Smooth muscle cell of the brain vasculature (primary cell): ENCODE measurements around the gene BCOR.

Experiments used
- DNase-seq: peaks from one replicate; pipeline ENCODE4 v3.0.0-alpha.2; 2012; ENCODE audit warnings: low read depth, low spot score

BCOR gene

DNA sequence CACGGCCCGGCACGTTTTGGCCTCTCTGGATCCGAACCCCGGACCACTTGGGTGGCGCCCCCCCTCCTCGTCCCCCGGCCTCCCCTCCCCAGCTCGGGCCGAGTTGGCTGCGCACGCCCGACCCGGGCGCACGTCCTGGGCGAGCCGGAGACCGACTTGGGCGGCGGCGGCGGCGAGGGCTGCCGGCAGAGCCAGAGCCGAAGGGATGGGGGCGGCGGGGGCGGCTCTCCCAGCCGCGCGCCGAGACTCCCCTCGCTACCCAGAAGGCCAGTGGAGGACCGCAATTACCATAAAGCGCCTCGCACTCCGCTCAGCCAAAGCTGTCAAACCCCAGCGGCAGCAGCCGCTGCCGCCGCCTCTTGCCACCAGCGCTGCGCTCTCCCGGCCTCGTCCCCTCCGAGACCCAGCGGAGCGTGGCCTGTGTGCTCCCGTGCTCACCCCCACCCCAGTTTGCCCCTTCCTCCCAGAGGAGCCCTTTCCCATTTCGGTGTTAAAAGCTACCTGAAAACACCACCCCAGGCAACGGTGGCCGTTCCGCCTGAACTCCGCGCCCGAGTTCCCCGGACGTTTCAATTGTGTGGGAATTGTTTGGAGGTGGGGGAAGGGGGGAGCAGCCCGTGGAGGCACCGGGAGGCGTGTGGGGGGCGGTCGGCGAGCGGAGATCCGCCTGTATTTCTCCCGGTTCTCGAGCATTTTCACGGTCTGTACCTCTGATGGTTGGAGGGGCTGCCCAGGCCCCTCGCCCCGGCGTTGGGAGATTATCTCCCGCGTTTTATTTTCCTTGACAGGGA is 701 bp upstream of the BCOR start:
- DNase-seq, result no peak

DNA sequence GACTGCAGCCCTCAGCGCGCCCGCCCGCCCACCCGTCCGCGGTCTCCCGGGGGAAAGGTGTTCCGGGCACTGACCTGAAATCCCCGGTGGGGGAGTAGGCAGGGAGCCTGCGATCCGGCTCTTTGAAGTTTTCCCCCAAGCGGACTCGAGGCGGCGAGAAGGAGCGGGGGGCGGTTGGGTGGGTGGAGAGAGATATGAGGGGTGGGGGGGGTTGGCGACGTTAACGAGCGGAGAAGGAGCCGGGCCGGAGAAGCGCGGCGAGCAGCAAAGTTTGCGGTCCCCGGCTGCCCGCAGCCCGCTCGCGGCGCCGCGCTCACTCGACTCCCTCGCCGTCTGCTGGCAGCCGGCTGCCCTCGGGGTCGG is 636 bp downstream of the BCOR start:
- no peak for DNase-seq

DNA sequence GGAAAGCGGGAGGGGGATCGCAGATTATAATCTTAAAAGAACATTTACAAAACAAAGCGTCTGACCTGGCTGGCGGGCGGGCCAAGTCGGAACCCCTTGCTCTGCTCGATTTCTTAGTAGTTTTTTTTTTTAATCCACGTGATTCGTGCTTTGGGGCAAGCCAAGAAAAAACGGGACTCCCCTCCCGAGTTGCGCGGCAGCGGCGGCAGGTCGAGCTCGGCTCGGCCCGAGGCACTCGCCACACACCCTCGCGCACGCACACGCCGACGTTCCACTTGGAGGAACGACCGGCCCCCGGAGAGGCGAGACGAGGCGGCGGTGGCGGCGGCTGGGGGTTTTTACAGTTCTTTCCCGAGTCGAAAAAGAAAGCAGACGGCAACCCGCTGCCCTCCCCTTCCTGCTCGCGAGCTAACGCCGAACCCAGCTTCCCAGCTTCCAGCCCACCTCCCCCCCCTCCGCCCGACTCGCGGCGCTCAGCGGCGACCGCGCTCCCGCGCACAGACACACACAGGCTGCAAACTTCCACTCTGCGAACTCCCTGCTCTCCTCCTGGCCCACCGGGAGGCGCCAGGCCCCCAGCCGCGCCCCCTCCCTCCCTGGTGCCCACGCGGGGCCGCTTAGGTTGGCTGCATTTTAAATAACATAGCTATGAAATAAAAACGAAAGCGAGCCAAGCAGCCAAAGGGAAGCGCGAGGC is 1.2 kb downstream of the BCOR start:
- no peak for DNase-seq

DNA sequence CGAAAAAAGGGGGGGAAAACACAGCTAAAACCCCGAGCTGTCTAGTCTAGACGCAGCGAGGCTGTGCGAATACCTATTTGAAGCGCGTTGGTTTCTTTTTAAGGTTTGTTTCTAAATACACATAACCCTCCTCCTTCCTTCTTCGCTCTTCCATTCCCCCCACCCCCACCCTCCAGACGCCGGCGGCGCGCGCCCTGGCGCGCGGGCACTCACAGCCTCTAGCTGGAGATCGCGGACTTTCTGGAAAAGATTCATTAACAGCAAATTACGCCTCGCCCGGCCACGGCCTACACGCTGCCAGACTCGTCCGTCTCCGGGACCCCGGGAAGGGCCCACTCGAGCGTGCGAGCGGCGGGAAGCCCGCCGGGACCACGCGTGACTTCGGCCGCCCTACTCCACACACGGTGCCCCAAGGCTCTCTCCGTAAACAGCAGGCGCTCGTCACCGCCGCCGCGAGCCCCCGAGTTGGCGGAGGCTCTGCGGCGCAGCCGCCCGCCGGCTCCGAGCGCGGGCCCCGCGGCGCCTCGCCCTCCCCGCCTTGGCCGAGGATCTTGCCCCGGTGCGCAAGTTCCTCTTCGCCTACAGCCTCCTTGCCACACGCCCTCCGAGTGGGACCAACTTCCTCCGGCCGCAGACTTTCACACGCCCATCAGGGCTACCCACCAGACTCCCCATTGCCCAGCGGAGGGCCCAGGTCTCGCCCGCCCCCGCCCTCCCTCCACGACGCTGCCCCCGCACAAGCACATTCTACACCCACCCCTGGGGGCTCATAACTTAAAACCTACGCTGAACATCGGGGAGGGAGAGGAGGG is 2.0 kb downstream of the BCOR start:
- no peak for DNase-seq

DNA sequence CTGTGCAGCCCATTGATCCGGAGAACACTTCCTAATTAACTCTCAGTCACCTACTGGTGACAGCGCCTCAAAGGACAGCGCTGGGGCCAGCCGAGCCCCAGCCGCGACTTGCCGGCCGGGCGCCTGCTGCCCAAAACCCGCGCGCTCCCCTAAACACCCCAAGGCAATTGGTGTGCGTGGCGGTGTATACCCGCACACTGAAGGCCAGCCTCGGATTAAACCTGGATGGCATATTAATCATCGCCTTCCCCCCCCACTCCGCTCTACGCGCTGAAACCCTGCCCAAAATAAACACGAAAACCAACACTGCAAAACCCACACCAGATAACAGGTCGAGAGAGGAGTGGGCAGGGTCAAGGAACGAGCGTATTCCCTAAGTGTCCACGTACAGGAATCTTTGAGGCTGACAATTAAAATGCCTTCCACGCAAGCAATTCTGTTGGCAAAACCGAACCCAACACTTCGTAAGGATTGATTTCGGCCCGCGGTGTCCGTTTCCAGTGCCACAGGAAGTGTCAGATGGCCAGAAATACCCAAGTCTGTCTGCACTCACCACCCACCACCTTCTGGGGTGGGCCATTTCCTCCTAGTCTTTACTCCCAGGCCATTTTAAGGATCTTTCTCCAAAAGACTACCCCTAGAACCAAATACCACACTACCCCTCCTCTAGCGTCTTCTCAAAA is 2.7 kb downstream of the BCOR start:
- DNase-seq, result no peak

DNA sequence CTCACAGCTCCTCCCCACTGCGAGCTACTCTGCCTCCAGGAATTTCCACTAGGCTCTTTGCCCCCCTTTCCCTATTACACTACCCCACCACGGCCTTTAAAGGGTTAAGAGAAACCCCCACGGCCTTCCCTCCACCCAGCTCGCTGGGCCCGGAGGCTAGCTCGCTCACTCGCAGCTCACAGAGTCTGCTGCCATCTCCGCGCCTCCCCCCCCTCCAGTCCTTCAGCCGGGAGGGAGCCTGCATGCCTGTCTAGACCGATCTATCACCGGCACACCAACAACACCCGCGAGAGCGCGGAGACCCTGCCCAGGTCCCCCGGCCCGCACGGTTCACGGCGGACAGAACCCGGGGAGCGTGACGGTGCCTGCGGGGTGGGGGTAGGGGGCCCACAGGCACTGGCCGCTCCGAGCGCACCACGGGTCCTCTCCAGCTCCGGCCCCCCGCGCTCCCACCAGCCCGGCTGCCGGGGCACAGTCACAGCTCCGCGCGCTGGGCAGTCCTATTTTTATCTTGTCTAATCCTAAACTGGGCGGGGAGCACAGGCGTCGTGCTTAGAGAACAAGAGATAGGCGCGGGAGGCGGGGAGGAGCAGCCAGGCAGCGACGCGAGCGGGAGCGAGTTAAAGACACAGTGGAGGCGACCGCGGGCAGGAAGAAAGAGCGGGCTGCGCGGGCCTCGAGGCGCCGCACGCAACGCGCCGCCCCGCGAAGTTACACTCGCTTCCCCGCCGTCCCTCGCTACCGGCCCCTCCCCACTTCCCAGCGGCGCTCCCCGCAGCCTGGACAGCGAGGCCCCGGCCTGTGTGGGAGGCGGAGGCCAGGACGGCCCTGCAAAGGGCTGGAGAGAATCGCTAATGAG is 3.5 kb downstream of the BCOR start:
- no peak for DNase-seq

DNA sequence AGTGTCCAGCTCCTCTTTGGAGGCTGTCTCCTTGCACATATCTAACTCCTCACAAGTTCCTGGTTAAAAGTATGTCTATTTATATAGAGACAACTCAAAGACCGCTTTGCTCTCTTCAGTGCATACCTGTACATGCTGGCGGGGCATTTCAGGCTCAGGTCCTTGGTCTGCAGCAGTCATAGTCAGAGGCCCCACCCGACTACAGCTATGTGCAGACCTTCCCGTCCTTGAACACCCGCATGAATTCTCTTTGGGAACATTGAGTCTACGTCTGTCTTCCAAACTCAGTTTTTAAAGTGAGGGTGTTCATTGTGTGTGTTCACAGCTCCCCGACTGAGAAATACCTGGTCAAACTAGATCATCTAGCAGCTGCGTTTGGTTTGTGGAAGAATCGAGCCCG is 4.2 kb downstream of the BCOR start:
- DNase-seq, result no peak

DNA sequence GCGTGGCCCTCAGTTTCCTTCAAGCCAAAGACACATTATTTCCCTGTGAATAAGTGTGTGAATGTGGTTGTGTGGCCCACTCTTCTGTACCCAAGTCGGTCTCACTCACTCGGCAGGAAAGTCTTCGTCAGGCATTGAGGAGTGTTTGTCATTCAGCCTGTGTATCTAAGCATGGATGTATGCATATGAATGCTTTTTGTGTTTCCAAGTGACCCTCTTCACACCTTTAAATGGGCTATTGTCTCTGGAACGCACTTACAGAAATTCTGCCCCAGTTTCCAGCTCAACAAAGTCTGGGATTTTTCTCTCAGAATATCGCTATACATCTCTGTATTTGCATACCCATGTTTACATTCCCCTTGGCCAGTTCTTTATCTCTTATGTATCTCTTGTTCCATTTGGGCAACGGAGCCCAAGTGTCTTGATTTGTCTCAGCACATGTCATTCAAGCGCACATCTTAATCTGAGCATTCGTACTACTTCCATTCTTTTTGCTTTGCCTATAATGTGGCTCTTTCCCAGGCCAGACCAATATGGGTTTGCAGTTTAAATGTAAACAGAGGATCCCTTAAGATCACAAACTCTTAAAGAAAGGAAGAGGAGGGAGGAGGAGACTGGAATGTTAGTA is 4.8 kb downstream of the BCOR start:
- DNase-seq, result no peak

DNA sequence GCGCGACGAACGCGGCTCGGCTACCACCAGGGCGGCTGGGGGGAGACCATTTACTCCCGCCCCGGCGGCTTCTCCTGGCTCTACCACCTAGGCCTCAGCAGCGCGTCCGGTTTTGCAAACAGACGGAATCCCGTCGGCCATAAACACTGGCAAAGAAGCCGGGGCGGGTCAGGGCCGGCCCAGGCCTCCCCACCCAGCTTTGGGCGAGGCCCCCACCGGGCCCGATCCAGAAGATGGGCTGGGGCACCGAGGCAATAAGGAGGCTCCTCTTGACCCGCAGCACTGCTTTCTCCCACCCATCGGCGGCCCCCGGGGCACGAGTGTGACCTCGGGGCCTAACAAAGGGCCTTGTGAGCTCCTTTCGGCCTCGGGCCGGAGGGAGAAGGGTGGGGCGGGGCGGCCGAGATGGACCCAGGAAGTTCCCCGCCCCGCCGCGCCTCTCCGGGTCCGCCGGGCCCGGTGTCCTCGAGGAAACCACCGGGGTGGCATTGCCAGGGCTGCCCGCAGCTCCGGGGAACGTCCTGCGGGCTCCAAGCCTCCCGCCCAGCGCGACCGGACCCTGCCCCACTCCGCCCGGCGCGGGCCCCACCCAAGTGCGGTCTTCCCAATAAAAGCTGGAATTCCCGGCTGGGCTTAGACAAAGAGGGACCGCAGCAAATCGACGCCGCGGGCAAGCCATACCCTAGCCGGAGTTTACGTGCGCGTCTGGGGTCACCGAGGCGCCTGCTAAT is 5.9 kb downstream of the BCOR start:
- no peak for DNase-seq

DNA sequence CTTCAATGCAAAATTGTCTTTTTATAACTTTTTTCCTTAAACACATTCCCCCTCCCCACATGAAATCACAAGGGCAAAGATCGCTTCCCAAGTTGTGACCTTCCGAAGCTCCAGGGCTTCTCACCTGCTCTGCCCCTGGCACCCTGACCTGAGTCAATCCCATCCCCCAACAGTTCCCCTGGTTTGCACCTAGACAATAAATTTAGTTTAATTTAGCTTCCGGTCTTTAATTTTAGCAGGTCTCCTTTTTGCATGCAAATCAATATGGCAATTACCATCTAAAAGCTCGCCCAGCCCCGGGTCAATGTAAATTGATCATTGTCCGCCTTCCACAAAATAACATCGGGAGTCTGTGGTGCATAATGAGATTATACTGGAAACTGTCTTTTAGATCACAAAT is 6.8 kb downstream of the BCOR start:
- DNase-seq, result no peak

DNA sequence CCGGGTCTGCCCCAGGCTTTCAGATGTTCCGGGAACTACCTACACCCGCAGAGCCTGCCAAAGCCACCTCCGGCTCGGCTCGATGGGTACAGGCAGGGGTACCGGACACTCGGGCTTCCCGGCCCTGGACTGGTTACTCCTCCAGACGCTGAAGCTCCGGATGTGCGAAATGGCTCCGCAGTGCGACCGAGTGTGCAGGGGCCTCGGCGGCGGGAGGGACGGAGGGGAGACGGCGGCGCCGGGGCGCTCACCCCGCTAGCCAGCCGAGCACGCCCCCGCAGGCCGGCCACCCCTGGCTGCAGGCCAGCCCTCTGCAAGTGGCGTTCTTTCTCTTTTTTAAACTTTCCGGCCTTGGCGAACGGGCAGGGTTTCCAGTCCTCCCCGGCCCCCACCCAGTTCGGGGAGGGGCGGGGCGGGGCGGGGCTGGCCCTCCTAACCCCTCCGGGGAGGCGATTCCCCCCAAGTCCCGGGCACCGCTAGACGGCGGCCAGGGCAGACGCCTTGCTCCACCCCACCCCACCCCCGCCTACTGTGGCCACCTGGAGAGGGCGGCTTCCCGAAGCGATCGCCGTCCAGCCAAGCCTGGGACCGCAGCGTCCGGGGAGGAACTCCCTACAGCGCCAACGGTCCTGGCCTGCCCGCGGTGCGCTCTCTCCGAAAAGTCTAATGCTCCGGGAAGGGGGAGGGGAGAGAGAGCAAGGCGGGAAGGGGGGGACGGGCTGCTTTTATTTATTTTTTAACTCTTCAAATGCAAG is 7.5 kb downstream of the BCOR start:
- no peak for DNase-seq

DNA sequence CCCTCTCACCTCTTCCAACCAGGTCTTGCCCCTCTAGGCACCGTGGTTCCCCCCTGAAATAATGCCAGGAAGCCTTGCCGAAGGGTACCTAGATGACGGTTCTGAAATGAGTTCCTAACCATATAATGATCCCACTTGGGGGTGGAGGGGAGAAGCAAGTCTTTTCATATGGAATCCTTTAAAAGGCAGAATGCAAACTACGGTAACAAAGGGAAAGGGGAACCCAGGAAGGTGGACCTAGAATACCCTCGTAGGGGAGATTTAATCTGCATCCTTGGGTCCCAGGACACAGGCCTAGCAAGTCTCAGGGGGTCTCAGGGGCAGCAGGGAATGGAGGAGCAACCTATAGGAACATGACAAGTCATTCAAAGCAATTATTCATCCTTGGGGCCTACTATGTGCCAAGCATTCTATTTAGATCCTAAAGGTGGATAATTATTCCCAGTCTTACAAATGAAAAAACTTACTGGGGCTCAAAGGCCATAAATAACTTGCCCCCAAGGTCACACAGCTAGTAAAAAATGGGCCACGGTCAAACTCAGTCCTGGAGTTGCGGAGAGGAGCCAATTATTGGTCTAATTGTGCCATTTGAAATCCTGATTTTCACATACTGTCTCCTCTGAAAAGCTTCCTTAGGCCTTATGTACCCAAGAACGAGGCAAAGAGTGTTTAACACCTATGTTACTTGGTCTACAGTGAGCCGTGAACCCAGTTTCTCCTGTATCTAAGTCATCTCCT is 8.8 kb downstream of the BCOR start:
- DNase-seq, result no peak

DNA sequence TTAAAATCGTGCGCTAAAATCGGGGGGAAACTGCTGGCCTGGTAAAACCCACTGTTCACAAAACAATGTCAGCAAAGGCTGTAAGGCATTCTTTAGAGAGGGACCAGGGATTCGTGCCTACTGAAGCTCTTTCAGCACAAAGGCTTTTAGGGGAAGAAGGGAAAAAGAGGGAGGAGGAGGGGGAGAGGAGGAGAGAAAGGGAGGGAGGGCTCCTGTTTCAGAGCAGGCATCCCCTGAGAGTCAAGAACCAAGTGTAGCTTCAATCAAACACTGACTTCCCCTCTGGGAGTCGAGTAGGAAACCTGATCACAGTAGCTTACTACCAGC is 9.5 kb downstream of the BCOR start:
- DNase-seq, result no peak

DNA sequence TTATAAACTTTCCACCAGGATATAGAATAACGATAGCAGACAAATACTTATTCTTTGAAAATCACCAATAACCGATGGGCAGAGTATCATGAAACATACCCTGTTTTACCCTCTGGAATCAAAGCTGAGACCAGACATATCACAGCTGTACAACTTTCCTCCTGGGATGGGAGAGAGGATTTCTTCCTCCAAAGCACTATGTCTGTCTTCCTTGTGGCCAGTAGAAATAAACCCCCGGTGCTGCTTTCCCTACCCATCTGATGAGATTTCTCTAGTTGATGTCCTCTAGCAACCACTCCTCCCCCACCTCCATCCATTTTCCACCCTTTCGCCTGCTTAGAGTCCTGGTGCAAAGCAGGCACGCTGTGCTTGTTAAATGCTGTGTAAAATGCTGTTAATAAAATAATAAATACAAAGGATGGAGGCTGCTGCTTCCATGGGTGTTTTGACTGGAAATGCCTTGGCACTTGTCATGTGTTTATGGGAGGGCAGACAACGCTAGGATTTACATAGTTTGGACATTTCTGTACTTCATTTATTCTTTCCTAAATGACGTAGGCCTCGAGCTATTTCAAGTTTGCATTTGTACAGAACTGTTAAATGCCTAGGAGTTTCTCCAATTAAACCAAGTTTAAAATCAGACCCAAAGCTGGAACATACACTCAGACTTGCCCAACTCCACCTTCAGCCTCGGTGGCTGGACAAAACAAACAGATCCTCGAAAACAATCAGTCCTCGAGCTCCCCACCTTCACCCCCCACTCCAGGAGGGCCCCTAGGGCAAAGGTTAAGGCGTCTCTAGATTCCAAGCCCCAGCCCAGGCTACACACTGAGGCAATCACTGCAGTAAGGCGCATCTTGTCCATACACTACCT is 10.1 kb downstream of the BCOR start:
- no peak for DNase-seq

DNA sequence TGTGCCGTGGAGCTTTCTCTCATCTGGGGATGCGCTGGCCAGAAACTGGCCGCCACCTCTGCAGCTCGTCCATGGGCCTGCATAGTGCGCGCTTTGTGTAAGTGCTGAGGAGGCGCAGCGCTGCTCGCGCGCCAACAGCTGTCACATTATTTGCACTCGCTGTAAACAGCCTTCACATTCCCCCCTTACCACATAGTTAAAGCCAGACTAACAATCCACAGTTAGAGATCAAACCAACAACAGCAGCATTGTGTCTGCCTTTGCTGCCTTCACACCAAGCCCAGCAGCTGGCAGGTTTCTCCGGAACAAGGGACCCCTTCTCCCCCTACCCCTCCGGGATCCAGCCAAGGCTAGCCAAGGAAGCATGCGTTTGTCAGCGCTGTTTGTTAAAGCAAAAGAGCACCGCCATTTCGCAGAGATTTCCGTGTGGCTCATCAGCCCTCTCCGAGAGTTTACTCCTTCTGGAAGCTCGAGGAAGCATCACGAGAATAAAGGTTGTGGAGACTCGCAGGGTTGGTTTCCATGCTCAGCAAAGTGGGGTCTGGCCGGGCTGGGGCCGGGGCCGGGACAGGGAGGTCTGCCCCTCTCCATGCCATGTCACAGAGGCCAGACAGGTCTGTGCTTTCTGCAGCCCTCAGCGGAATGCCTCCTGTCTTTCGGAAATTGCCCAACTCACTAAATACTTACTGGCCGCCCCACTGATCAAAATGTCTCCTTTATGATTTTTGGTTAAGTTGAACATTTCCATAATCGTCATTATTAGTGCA is 11.0 kb downstream of the BCOR start:
- no peak for DNase-seq

DNA sequence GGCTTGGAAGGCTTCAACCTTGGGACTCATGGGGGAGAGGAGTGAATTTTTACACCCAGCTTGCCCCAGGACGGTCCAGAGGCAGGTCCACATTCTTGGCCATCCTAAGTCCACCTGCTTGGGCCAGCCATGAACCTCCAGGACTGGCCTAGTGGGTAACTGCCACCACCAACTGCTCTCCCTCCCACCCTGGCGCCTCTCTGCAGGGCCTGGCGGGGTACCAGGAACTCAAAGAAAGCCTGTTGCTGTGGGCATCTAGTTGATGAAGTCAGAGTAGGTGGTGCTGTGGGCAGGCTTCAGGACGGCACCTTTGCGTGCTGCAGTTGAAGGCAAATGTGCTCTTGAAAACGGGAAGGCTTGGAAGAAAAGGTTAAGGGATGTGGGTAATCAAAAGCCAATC is 12.0 kb downstream of the BCOR start:
- no peak for DNase-seq

DNA sequence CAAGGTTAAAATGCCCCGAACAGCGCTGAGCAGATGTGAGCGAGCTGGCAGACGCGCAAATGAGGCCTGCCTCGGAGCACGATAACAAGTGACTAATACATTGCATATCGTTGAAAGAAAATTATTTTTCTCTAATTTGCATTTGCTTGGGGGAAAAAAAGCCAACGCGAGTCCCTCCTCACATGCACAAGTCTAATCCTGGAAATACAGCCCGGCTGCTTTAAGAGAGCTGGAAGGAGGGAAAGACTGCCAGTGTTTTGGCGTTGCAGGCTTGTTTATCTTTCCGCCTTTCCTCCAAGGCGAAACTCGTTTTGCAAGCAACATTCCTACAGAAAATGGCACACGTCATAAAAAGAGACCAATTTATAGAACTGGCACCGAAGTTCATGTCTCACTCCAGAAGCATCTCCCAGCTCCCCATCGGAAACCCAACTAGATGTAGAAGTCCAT is 12.6 kb downstream of the BCOR start:
- DNase-seq, result no peak
